A673 (cell line): ENCODE data around the gene VPS26C. TPM values are rescaled to one million over a fixed set of nuclear protein-coding genes. Genes with fewer than 3 reads are reported as not detected.
A peak's percentile ranks its signal among the peaks of the same experiment; 100 is the strongest.

ENCODE experiments used
- BruUV-seq: library from RNA; stranded (reverse); fragments of 400-500 nt; replicated peaks from 2 replicates; lab custom pipeline; 2021; lab: Mats Ljungman, UMichigan
- CTCF ChIA-PET: fragments of 300-600 bp; sonication (Branson Sonifier 250); formaldehyde crosslinking; loops from one replicate; lab custom pipeline; 2022; ENCODE audit warnings: antibody characterized with exemption; lab: Charles Lee
- POLR2A ChIA-PET: fragments of 300-600 bp; sonication (Branson Sonifier 250); formaldehyde crosslinking; loops from one replicate; lab custom pipeline; 2022; ENCODE audit warnings: antibody characterized with exemption; ENCODE audit not compliant: low non-redundant PET; lab: Charles Lee
- DNase-seq: peaks from one replicate; pipeline ENCODE4 v3.0.0-alpha.2; 2015; ENCODE audit warnings: low spot score
- H3K27ac ChIP-seq: fragments of 200-600 bp; sonication (generic); 2 replicates; pipeline ENCODE4 v1.5.1; 2016; ENCODE audit warnings: mixed run types, low read depth, mild to moderate bottlenecking, mixed read lengths, antibody characterized with exemption, low read length; ENCODE audit not compliant: poor library complexity, severe bottlenecking
- H3K27me3 ChIP-seq: fragments of 200-600 bp; sonication (generic); replicated peaks from 2 replicates; pipeline ENCODE4 v1.6.1; 2017; ENCODE audit warnings: mixed run types, low read depth, mild to moderate bottlenecking, mixed read lengths, antibody characterized with exemption, low read length; ENCODE audit not compliant: insufficient read depth, poor library complexity
- H3K36me3 ChIP-seq: fragments of 200-600 bp; sonication (generic); 2 replicates; pipeline ENCODE4 v1.6.1; 2016; ENCODE audit warnings: mixed run types, mild to moderate bottlenecking, mixed read lengths, antibody characterized with exemption, low read length; ENCODE audit not compliant: insufficient read depth, poor library complexity, severe bottlenecking
- H3K4me1 ChIP-seq: fragments of 200-600 bp; sonication (generic); 2 replicates; pipeline ENCODE4 v1.6.1; 2017; ENCODE audit warnings: mixed run types, mild to moderate bottlenecking, mixed read lengths, antibody characterized with exemption, low read length; ENCODE audit not compliant: insufficient read depth, poor library complexity, severe bottlenecking
- H3K4me3 ChIP-seq: fragments of 200-600 bp; sonication (generic); 2 replicates; pipeline ENCODE4 v1.5.1; 2016; ENCODE audit warnings: low read depth, mixed run types, mild to moderate bottlenecking, mixed read lengths, low read length; ENCODE audit not compliant: poor library complexity, severe bottlenecking
- H3K9me3 ChIP-seq: fragments of 200-600 bp; sonication (generic); 2 replicates; pipeline ENCODE4 v1.6.1; 2016; ENCODE audit warnings: mixed run types, low read depth, mild to moderate bottlenecking, mixed read lengths, antibody characterized with exemption, low read length; ENCODE audit not compliant: poor library complexity, severe bottlenecking
- EZH2 ChIP-seq: fragments of 200-600 bp; sonication (generic); IDR thresholded peaks from 2 replicates; pipeline ENCODE4 v1.6.1; 2017; ENCODE audit warnings: borderline replicate concordance, low read depth, mild to moderate bottlenecking, mixed read lengths, antibody characterized with exemption, low read length; ENCODE audit not compliant: poor library complexity, severe bottlenecking
- intact Hi-C: fragments of 100-400 bp; cut with micrococcal nuclease; formaldehyde crosslinking; loops from one replicate; pipeline ENCODE4 v1.10.0; 2022; ENCODE audit not compliant: unreplicated experiment
- total RNA-seq: library from RNA; stranded (reverse); gene quantifications from 2 replicates; pipeline ENCODE4 v1.2.3, GENCODE V29; 2021
- TF ChIP-seq, protein P1 (sequence below): fragments of 300-800, 200-600 bp; sonication (generic); conservative IDR thresholded peaks from 2 replicates; pipeline ENCODE4 v1.5.1; 2017; ENCODE audit warnings: low read depth, mild to moderate bottlenecking, antibody characterized with exemption, low read length, moderate library complexity, mixed read lengths

The VPS26C gene
- total RNA-seq, 1 experiment from 2014 or later = 45.3 TPM

DNA sequence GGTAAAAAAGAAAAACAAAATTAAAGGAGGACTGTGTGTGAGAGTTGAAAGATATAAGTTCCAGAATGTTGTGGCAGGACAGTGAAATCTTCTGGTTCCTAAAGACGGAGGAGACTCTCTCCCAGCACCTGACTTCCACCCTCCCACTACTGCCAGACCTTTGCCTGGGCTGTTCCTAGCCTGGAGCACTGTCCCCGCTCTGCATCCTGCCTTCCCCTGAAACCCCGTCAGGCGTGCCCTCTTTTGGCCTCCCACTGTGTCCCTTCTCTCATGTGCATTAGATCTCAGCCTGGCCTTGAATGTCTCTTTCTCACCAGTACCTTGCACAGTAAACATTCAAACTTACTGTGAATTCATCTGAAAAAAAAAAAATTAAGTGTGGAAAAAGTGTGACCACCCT, 74.1 kb downstream of the VPS26C start:
- DNase-seq = no peak
- Histone ChIP-seq H3K36me3 (peaks cover 48% of the 10 kb centered on the region), H3K4me1 (peaks cover 3% of the 10 kb centered on the region), H3K9me3 (no peaks in the 10 kb centered on the region), H3K27me3 (no peaks in the 10 kb centered on the region), H3K4me3 (no peak overlapping the region), H3K27ac (no peak overlapping the region)
- CTCF ChIA-PET = no interaction called here
- BruUV-seq = no TSS peak
- intact Hi-C loops = no loop called here
- POLR2A ChIA-PET = no interaction called here
- TF ChIP-seq, protein P1, sequence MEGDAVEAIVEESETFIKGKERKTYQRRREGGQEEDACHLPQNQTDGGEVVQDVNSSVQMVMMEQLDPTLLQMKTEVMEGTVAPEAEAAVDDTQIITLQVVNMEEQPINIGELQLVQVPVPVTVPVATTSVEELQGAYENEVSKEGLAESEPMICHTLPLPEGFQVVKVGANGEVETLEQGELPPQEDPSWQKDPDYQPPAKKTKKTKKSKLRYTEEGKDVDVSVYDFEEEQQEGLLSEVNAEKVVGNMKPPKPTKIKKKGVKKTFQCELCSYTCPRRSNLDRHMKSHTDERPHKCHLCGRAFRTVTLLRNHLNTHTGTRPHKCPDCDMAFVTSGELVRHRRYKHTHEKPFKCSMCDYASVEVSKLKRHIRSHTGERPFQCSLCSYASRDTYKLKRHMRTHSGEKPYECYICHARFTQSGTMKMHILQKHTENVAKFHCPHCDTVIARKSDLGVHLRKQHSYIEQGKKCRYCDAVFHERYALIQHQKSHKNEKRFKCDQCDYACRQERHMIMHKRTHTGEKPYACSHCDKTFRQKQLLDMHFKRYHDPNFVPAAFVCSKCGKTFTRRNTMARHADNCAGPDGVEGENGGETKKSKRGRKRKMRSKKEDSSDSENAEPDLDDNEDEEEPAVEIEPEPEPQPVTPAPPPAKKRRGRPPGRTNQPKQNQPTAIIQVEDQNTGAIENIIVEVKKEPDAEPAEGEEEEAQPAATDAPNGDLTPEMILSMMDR = no peak
- no peak for TF ChIP-seq EZH2

GRCh38 chr21:37192019-37192418, 75.1 kb downstream of the VPS26C start:
- no peak for TF ChIP-seq EZH2
- TF ChIP-seq, protein P1 = no peak
- no peak for DNase-seq
- peaks cover 48% of the 10 kb centered on the region for H3K36me3 ChIP-seq
- ChIA-PET CTCF (no interaction called here), POLR2A (no interaction called here)
- no peaks in the 10 kb centered on the region for H3K9me3 ChIP-seq
- H3K4me3 ChIP-seq = no peak overlapping the region
- H3K4me1 ChIP-seq = peaks cover 3% of the 10 kb centered on the region
- intact Hi-C loops = no loop called here
- no peaks in the 10 kb centered on the region for H3K27me3 ChIP-seq
- BruUV-seq = no TSS peak
- H3K27ac ChIP-seq = peak overlapping the region; percentile 7

DNA sequence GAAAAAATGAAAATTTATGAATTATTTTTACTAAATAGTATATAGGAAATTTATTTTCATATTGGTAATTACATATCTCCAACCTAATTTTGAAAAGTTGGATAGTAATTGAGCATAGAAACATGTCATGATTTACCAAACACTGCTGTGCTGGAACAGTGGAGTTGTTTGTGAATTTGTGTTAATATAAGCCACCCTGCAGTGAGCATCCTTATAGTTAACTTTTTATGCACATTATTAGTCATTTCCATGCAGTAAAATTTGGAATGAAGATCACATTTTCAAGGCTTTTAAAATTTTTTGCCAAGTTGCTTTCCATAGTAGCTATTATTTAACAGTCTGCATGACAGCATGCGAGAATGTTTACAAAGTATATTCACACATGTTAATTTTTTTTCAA, 78.3 kb downstream of the VPS26C start:
- no peak for DNase-seq
- POLR2A ChIA-PET = no interaction called here
- no peak overlapping the region for H3K4me3 ChIP-seq
- H3K27me3 ChIP-seq = no peaks in the 10 kb centered on the region
- BruUV-seq = no TSS peak
- peaks cover 51% of the 10 kb centered on the region for H3K36me3 ChIP-seq
- no peak overlapping the region for H3K27ac ChIP-seq
- H3K9me3 ChIP-seq = no peaks in the 10 kb centered on the region
- no peak for TF ChIP-seq EZH2
- TF ChIP-seq, protein P1 = no peak
- intact Hi-C loops = no loop called here
- peaks cover 3% of the 10 kb centered on the region for H3K4me1 ChIP-seq
- CTCF ChIA-PET = no interaction called here
